ENCODE measurements around the gene SSBP2.

GRCh38 chr5:81726297-81726696, 24.6 kb downstream of the SSBP2 start:
- TF ChIP-seq, protein P1, sequence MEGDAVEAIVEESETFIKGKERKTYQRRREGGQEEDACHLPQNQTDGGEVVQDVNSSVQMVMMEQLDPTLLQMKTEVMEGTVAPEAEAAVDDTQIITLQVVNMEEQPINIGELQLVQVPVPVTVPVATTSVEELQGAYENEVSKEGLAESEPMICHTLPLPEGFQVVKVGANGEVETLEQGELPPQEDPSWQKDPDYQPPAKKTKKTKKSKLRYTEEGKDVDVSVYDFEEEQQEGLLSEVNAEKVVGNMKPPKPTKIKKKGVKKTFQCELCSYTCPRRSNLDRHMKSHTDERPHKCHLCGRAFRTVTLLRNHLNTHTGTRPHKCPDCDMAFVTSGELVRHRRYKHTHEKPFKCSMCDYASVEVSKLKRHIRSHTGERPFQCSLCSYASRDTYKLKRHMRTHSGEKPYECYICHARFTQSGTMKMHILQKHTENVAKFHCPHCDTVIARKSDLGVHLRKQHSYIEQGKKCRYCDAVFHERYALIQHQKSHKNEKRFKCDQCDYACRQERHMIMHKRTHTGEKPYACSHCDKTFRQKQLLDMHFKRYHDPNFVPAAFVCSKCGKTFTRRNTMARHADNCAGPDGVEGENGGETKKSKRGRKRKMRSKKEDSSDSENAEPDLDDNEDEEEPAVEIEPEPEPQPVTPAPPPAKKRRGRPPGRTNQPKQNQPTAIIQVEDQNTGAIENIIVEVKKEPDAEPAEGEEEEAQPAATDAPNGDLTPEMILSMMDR (IDR thresholded peaks at IDR 0.05; ENCODE audit: insufficient read depth, low read length) = no peak
- no peak for TF ChIP-seq POLR2AphosphoS5 (IDR thresholded peaks at IDR 0.05; ENCODE audit: low read depth)

Measured in HL-60 (cell line).